GM18519 (cell line): ENCODE results near the gene TIRAP.
A peak's percentile ranks its signal among the peaks of the same experiment; 100 is the strongest.

Experiments used
- ATAC-seq: cut with Tn5 transposase; IDR thresholded peaks from one replicate; pipeline ENCODE4 v1.9.1; 2021; ENCODE audit warnings: mild to moderate bottlenecking, moderate library complexity; ENCODE audit not compliant: unreplicated experiment, low FRiP score

The TIRAP gene

GRCh38 chr11:126318574-126319373 is 35.9 kb downstream of the TIRAP start:
- peak; percentile 75 for ATAC-seq

DNA sequence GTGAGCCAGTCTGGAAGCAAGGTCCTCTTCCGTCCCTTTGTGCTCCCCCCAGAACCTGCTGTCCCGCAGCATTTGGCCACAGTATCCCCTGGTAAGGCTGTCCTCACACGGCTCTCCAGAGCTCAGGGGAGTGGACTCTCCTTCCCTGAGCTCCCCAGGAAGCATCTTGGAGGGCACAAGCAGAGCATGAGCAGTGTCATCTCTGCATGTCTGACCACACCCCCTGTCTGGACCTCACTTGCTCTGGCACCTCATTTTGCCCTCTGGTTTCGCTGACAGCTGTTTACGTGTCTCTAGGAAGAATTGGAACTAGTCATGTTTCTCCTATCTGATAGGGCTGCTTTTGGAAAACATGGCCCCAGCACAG is 36.5 kb downstream of the TIRAP start:
- ATAC-seq, result no peak

GRCh38 chr11:126322996-126323395 is 40.1 kb downstream of the TIRAP start:
- no peak for ATAC-seq

- ATAC-seq, result no peak
These were observed 44.5 kb downstream of the TIRAP start for GRCh38 chr11:126327281-126328000.

- no peak for ATAC-seq
These were observed 45.1 kb downstream of the TIRAP start for GRCh38 chr11:126328001-126328390.

GRCh38 chr11:126328444-126328843 is 45.6 kb downstream of the TIRAP start:
- ATAC-seq, result no peak

GRCh38 chr11:126328938-126329643 is 46.2 kb downstream of the TIRAP start:
- ATAC-seq, result no peak

DNA sequence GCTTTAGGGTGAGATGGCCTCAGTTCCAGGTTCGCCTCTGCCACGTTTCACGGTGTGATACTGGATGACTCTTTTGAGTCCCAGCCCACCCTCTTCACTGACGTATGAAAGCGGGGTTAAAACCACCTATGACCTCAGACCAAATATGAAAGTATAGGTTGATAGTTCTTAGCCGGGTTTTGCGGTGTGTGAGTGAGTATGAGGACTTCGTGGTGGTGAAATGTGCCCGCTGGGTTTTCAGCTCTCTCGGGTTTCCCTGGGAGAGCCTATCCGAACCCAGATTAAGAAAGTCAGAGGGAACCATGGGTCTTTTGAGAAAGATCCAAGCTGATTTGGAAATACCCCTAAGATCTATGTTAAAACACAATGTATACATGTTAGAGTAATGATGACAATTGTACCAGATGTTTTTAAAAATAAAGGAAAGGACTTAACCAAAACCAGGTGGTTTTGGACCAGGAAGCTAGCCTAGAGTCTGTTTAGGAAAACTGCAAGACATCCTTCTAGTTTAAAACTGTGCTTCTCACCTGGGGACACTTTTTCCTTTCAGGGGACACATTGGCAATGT is 46.8 kb downstream of the TIRAP start:
- ATAC-seq, result no peak

- no peak for ATAC-seq
These were observed 48.4 kb downstream of the TIRAP start for GRCh38 chr11:126331286-126331685.

- no peak for ATAC-seq
These were observed 49.4 kb downstream of the TIRAP start for GRCh38 chr11:126332221-126332711.

- ATAC-seq, result no peak
These were observed 50.2 kb downstream of the TIRAP start for GRCh38 chr11:126333142-126333541.

DNA sequence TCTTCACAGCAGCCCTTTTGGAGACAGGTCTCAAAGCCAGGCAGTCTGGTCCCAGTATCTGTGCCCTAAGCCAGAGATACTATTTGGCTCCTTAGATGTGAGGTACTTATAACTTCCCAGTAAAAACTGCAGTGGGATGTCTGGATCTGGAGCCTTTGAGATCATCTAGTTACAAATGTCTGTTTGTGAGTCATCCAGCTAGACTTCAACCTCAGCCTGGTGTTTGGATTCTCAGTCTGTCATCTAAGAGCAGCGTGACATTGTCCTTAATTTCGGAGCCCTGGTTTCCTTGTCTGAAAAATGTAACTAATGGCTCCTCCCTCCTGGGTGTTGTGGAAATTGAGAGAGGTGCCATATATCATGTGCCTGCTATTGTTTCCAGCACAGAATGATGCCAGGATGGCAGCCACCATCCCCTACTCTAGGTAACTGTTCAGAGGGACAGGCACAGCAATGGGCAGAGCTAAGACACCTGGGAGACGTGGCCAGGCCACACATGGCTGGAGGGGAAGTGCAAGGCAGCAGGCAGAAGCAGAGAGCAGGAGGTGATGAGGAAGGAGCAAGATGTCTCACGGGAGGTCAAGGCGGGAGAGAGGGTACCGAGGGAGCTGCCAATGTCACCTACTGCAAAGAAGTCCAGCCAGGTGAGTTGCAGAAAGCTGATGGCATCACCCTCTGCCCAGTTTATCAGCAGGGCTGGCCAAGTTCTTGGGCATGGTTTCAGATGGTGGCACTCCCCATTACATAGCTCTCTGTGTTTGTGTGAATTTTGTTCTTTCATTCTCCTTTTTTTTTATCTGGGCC is 52.0 kb downstream of the TIRAP start:
- ATAC-seq, result no peak

DNA sequence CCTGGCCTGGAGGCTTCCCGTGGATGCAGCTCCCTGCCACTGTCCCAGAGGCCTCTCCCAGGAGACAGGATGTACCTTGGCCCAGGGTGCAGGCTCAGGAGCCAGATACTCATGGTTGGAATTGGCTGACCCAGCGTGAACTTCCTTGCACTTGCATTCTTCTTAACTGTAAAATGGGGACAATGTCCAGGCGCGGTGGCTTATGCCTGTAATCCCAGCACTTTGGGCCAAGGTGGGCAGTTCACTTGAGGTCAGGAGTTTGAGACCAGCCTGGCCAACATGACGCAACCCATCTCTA is 52.5 kb downstream of the TIRAP start:
- ATAC-seq, result no peak

DNA sequence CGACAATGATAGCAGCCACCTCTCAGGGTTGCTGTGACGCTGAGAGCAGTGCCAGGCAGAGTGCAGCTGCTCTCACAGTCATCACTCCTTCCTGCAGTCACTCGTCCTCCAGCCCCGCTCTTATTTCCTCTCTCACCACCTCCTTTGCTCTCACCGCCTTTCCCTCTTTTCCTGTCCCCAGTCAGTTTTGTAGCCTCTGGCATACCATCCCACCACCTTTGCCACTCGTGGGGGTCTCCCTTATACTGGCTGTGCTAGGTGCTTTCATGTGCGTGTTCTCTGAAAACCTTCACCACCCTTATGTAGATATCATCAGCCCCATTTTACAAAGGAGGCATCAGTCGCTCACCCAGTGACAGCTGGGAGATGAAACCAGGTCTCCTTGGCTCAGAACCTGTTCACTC is 53.2 kb downstream of the TIRAP start:
- no peak for ATAC-seq

- no peak for ATAC-seq
These were observed 53.8 kb downstream of the TIRAP start for GRCh38 chr11:126336671-126337101.

- no peak for ATAC-seq
These were observed 54.2 kb downstream of the TIRAP start for GRCh38 chr11:126337126-126337473.

DNA sequence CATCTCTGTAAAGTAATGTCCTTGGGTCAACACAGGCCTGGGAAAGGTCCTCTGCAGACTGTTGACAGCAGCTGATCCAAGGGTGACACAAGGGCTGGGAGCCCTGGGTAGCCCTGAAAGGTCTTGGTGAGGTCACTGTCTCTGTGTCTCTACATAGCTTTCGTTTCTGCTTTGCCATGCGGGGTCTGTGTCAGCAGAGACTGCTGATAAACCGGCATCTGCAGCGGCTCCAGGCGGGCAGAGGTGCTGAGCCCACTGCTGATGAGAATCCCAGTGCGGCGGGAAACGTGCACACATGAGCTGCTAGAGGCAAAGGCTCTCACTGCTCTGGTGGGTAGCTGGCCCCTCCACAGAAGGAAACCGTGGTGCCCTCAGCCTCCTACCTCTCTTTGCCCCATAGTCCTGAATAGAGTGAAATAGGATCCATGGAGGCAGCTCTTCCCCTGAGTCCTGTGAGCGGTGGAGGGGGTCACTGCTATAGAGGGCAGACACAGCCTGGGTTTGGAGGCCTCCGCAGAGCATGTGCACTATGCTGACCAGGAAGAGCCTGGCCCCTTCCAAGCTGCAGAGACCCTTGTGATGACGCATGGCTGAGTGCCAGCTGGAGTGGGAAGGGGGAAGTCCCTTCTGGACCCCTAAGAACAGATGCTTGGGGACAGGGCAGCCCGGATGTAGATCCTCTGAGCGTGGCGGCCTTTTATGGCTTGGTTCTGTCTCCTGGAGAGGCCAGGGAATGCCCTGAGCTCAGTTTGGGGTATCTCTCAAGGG is 54.8 kb downstream of the TIRAP start:
- no peak for ATAC-seq

DNA sequence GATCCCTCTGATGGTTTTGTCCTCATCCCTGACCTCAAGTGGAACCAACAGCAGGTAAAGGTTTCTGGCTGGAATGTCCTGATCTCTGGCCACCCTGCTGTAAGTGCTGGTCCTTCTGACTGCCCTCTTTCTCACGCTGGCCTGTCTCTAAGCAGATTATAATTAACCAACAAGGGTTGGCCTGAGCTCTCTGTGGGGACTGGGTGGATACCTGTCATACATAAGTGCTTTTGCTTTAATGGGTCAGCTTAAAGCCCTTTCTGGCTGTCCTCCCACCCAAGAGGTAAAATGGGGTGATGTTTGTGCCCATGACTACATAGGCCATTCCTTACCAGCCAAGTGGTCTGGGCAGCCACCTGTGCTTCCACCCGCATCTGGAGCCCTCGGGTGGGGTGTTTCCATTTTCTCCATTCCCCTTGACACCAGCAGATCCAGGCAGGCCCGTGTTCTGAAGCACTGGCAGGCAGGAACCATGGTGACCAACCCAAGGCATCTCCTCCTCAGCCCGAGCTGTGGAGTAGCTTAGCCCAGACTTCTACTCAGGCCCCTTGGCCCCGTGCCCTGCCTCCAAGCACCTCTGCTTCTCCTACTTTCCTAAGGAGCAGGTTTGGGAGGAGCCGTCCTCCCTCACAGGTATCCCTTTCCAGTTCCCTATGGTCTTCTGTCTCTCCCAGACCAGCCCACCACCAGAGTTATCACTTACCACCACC is 55.6 kb downstream of the TIRAP start:
- no peak for ATAC-seq
